Trophoblast cell (in vitro differentiated cells and primary cell): Measurements from ENCODE around the gene TRIM8.
A peak's percentile ranks its signal among the peaks of the same experiment; 100 is the strongest.

Experiments used
- DNase-seq, 2 donors: peaks; one replicate each; pipeline ENCODE4 v3.0.0-alpha.2; 2016
- H2AFZ ChIP-seq: 2 replicates; pipeline ENCODE4 v1.6.1; 2013; ENCODE audit warnings: low read length, moderate library complexity, mild to moderate bottlenecking; ENCODE audit not compliant: insufficient read depth, poor library complexity
- H2AK5ac ChIP-seq: 2 replicates; pipeline ENCODE4 v1.6.1; 2013; ENCODE audit warnings: mild to moderate bottlenecking, low read length
- H2BK120ac ChIP-seq: 2 replicates; pipeline ENCODE4 v1.6.1; 2013; ENCODE audit warnings: low read length, mild to moderate bottlenecking, moderate library complexity; ENCODE audit not compliant: insufficient read depth, poor library complexity
- H2BK12ac ChIP-seq: 2 replicates; pipeline ENCODE4 v1.6.1; 2013; ENCODE audit warnings: mild to moderate bottlenecking, low read length, moderate library complexity
- H2BK5ac ChIP-seq: 2 replicates; pipeline ENCODE4 v1.6.1; 2013; ENCODE audit warnings: low read length, low read depth, moderate library complexity, mild to moderate bottlenecking; ENCODE audit not compliant: poor library complexity
- H3K14ac ChIP-seq: 2 replicates; pipeline ENCODE4 v1.6.1; 2013; ENCODE audit warnings: mild to moderate bottlenecking, low read length
- H3K18ac ChIP-seq: 2 replicates; pipeline ENCODE4 v1.6.1; 2013; ENCODE audit warnings: mild to moderate bottlenecking, low read length
- H3K23ac ChIP-seq: 2 replicates; pipeline ENCODE4 v1.6.1; 2013; ENCODE audit warnings: low read length
- H3K27ac ChIP-seq: 2 replicates; pipeline ENCODE4 v1.5.1; 2013; ENCODE audit warnings: low read depth, mild to moderate bottlenecking, inconsistent platforms, low read length, moderate library complexity
- H3K27me3 ChIP-seq: 2 replicates; pipeline ENCODE4 v1.6.1; 2013; ENCODE audit warnings: inconsistent platforms, mild to moderate bottlenecking, low read length, moderate library complexity; ENCODE audit not compliant: insufficient read depth
- H3K36me3 ChIP-seq, 2 experiments: 1 replicate in 1 of 2; 2 replicates in 1 of 2; pipeline ENCODE4 v1.6.1; 2013; ENCODE audit warnings: low read length in 2 of 2, mild to moderate bottlenecking in 2 of 2, moderate library complexity in 1 of 2; ENCODE audit not compliant: insufficient read depth in 2 of 2, control insufficient read depth in 1 of 2
- H3K4ac ChIP-seq: 2 replicates; pipeline ENCODE4 v1.6.1; 2013; ENCODE audit warnings: low read depth, mild to moderate bottlenecking, low read length, moderate library complexity
- H3K4me1 ChIP-seq, 2 experiments: 1 replicate in 1 of 2; 2 replicates in 1 of 2; pipeline ENCODE4 v1.6.1; 2013; ENCODE audit warnings: low read length in 2 of 2, mild to moderate bottlenecking in 2 of 2, moderate library complexity in 1 of 2; ENCODE audit not compliant: insufficient read depth in 2 of 2, control insufficient read depth in 1 of 2
- H3K4me2 ChIP-seq: 2 replicates; pipeline ENCODE4 v1.6.1; 2013; ENCODE audit warnings: inconsistent platforms, mild to moderate bottlenecking, low read length, moderate library complexity
- H3K4me3 ChIP-seq: 2 replicates; pipeline ENCODE4 v1.5.1; 2013; ENCODE audit warnings: mild to moderate bottlenecking, low read depth, low read length, inconsistent platforms
- H3K79me1 ChIP-seq: one replicate; pipeline ENCODE4 v1.6.1; 2013; ENCODE audit warnings: low read length
- H3K79me2 ChIP-seq: 2 replicates; pipeline ENCODE4 v1.6.1; 2013; ENCODE audit warnings: low read length, mild to moderate bottlenecking; ENCODE audit not compliant: control insufficient read depth, insufficient read depth, poor library complexity
- H3K9ac ChIP-seq: 2 replicates; pipeline ENCODE4 v1.6.1; 2013; ENCODE audit warnings: mild to moderate bottlenecking, low read length
- H3K9me3 ChIP-seq: 2 replicates; pipeline ENCODE4 v1.6.1; 2013; ENCODE audit warnings: low read depth, mild to moderate bottlenecking, control low read depth, inconsistent platforms, low read length; ENCODE audit not compliant: insufficient read depth
- H4K12ac ChIP-seq: 2 replicates; pipeline ENCODE4 v1.6.1; 2013; ENCODE audit warnings: low read depth, mild to moderate bottlenecking, low read length, moderate library complexity
- H4K8ac ChIP-seq: 2 replicates; pipeline ENCODE4 v1.6.1; 2013; ENCODE audit warnings: low read depth, mild to moderate bottlenecking, low read length, moderate library complexity
- H4K91ac ChIP-seq: one replicate; pipeline ENCODE4 v1.6.1; 2013; ENCODE audit warnings: low read depth, mild to moderate bottlenecking, low read length, moderate library complexity
- WGBS: extraction: QIAGEN DNeasy Blood & Tissue Kit; methylation state at CpG from one replicate; pipeline ENCODE4 v1.1.7; 2013; ENCODE audit warnings: missing lambda C conversion rate; ENCODE audit not compliant: insufficient read length, insufficient coverage; ENCODE audit errors: extremely low coverage; 5-methylcytosine and 5-hydroxymethylcytosine counted together

Gene TRIM8

GRCh38 chr10:102647443-102648268 lies 3.4 kb downstream of the TRIM8 start:
- no peak for DNase-seq
- Histone ChIP-seq H4K8ac (no peak overlapping the region), H3K9ac (no peak overlapping the region), H2AK5ac (no peak overlapping the region), H3K79me2 (peaks cover 48% of the 10 kb centered on the region), H3K79me1 (peaks cover 18% of the 10 kb centered on the region), H3K27me3 (no peaks in the 10 kb centered on the region), H3K4me1 (peaks cover 20 to 48% of the 10 kb centered on the region in 2 experiments), H4K91ac (no peak overlapping the region), H3K23ac (no peak overlapping the region), H2BK120ac (no peak overlapping the region), H4K12ac (no peak overlapping the region), H3K9me3 (no peaks in the 10 kb centered on the region), H2AFZ (no peak overlapping the region), H3K18ac (no peak overlapping the region), H2BK12ac (no peak overlapping the region), H3K4me2 (peak overlapping the region; percentile 72), H3K27ac (no peak overlapping the region), H3K4me3 (no peak overlapping the region), H3K36me3 (peaks cover 23 to 31% of the 10 kb centered on the region in 2 experiments), H3K14ac (no peak overlapping the region), H2BK5ac (no peak overlapping the region), H3K4ac (peak overlapping the region; percentile 62)
- no CpG with 5 or more reads among the region's 7 CpGs for WGBS

- Histone ChIP-seq H3K27ac (no peak overlapping the region), H2BK5ac (no peak overlapping the region), H2BK120ac (no peak overlapping the region), H3K4ac (peak overlapping the region; percentile 62), H3K14ac (no peak overlapping the region), H3K4me1 (peaks cover 20 to 48% of the 10 kb centered on the region in 2 experiments), H2AFZ (no peak overlapping the region), H3K4me2 (no peak overlapping the region), H2BK12ac (no peak overlapping the region), H3K36me3 (peaks cover 26 to 34% of the 10 kb centered on the region in 2 experiments), H4K91ac (no peak overlapping the region), H2AK5ac (no peak overlapping the region), H4K8ac (no peak overlapping the region), H4K12ac (no peak overlapping the region), H3K4me3 (no peak overlapping the region), H3K79me1 (peaks cover 16% of the 10 kb centered on the region), H3K23ac (no peak overlapping the region), H3K18ac (no peak overlapping the region), H3K9me3 (no peaks in the 10 kb centered on the region), H3K9ac (no peak overlapping the region), H3K27me3 (no peaks in the 10 kb centered on the region), H3K79me2 (peaks cover 46% of the 10 kb centered on the region)
- WGBS = no CpG with 5 or more reads among the region's 12 CpGs
- DNase-seq = no peak
These were observed 4.1 kb downstream of the TRIM8 start for GRCh38 chr10:102648269-102648888.

GRCh38 chr10:102648889-102649796 lies 4.9 kb downstream of the TRIM8 start:
- no peaks in the 10 kb centered on the region for H3K9me3 ChIP-seq
- H3K23ac ChIP-seq = no peak overlapping the region
- H2BK5ac ChIP-seq = no peak overlapping the region
- H3K4me2 ChIP-seq = peak overlapping the region; percentile 8
- H3K14ac ChIP-seq = peak overlapping the region; percentile 34
- H3K36me3 ChIP-seq = peaks cover 31 to 38% of the 10 kb centered on the region in 2 experiments
- H3K79me2 ChIP-seq = peaks cover 40% of the 10 kb centered on the region
- H2BK12ac ChIP-seq = no peak overlapping the region
- peak overlapping the region; percentile 8 for H2AFZ ChIP-seq
- peaks cover 10% of the 10 kb centered on the region for H3K79me1 ChIP-seq
- no peak overlapping the region for H4K8ac ChIP-seq
- no peak overlapping the region for H2AK5ac ChIP-seq
- no CpG with 5 or more reads among the region's 25 CpGs for WGBS
- H3K9ac ChIP-seq = no peak overlapping the region
- no peak overlapping the region for H3K27ac ChIP-seq
- H3K4me3 ChIP-seq = no peak overlapping the region
- peak overlapping the region; percentile 74 for H3K18ac ChIP-seq
- DNase-seq = no peak
- H4K12ac ChIP-seq = no peak overlapping the region
- no peaks in the 10 kb centered on the region for H3K27me3 ChIP-seq
- H3K4ac ChIP-seq = peak overlapping the region; percentile 29
- peaks cover 20 to 48% of the 10 kb centered on the region in 2 experiments for H3K4me1 ChIP-seq
- H2BK120ac ChIP-seq = no peak overlapping the region
- H4K91ac ChIP-seq = no peak overlapping the region
